ENCODE results near the gene PLEKHA7. TPM values are rescaled to one million over a fixed set of nuclear protein-coding genes. Genes with fewer than 3 reads are reported as not detected.

The PLEKHA7 gene
- total RNA-seq, 1 experiment from 2014 or later = 13.0 TPM

DNA sequence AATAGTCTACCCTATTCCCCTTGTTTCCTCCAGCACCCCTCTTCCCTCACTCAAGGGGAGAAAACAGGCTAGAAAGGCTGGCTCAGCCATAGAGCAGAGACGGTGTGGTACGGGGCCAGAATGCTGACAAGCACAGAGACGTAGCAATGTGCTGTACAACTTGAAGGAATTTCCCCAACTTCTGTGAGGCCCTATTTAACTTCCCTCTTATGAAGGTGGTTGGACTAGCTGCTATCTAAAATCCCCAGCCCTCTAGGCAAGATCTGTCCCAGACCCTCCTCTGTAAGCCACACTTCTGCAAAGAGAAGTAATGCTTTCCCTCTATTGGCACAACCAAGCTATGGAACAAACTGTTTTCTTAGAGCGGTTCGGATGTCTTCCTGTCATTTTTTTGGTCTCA is 37.8 kb downstream of the PLEKHA7 start (continued):
- TF ChIP-seq, protein P1, sequence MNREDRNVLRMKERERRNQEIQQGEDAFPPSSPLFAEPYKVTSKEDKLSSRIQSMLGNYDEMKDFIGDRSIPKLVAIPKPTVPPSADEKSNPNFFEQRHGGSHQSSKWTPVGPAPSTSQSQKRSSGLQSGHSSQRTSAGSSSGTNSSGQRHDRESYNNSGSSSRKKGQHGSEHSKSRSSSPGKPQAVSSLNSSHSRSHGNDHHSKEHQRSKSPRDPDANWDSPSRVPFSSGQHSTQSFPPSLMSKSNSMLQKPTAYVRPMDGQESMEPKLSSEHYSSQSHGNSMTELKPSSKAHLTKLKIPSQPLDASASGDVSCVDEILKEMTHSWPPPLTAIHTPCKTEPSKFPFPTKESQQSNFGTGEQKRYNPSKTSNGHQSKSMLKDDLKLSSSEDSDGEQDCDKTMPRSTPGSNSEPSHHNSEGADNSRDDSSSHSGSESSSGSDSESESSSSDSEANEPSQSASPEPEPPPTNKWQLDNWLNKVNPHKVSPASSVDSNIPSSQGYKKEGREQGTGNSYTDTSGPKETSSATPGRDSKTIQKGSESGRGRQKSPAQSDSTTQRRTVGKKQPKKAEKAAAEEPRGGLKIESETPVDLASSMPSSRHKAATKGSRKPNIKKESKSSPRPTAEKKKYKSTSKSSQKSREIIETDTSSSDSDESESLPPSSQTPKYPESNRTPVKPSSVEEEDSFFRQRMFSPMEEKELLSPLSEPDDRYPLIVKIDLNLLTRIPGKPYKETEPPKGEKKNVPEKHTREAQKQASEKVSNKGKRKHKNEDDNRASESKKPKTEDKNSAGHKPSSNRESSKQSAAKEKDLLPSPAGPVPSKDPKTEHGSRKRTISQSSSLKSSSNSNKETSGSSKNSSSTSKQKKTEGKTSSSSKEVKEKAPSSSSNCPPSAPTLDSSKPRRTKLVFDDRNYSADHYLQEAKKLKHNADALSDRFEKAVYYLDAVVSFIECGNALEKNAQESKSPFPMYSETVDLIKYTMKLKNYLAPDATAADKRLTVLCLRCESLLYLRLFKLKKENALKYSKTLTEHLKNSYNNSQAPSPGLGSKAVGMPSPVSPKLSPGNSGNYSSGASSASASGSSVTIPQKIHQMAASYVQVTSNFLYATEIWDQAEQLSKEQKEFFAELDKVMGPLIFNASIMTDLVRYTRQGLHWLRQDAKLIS (CRISPR knock-in tag; IDR thresholded peaks at IDR 0.05; ENCODE audit: borderline replicate concordance) = no peak
- TF ChIP-seq, protein P2, sequence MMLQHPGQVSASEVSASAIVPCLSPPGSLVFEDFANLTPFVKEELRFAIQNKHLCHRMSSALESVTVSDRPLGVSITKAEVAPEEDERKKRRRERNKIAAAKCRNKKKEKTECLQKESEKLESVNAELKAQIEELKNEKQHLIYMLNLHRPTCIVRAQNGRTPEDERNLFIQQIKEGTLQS (CRISPR knock-in tag; conservative IDR thresholded peaks at IDR 0.05) = no peak
- TF ChIP-seq ZBTB21 (CRISPR knock-in tag; IDR thresholded peaks at IDR 0.05; ENCODE audit: borderline replicate concordance) (no peak), ZNF671 (CRISPR knock-in tag; IDR thresholded peaks at IDR 0.05) (no peak), RORB (CRISPR knock-in tag; IDR thresholded peaks at IDR 0.05) (no peak)
- TF ChIP-seq, protein P3, sequence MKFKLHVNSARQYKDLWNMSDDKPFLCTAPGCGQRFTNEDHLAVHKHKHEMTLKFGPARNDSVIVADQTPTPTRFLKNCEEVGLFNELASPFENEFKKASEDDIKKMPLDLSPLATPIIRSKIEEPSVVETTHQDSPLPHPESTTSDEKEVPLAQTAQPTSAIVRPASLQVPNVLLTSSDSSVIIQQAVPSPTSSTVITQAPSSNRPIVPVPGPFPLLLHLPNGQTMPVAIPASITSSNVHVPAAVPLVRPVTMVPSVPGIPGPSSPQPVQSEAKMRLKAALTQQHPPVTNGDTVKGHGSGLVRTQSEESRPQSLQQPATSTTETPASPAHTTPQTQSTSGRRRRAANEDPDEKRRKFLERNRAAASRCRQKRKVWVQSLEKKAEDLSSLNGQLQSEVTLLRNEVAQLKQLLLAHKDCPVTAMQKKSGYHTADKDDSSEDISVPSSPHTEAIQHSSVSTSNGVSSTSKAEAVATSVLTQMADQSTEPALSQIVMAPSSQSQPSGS (CRISPR knock-in tag; IDR thresholded peaks at IDR 0.05; ENCODE audit: borderline replicate concordance, low read depth) = no peak
- TF ChIP-seq, protein P4, sequence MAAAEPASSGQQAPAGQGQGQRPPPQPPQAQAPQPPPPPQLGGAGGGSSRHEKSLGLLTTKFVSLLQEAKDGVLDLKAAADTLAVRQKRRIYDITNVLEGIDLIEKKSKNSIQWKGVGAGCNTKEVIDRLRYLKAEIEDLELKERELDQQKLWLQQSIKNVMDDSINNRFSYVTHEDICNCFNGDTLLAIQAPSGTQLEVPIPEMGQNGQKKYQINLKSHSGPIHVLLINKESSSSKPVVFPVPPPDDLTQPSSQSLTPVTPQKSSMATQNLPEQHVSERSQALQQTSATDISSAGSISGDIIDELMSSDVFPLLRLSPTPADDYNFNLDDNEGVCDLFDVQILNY (CRISPR knock-in tag; IDR thresholded peaks at IDR 0.05) = no peak

DNA sequence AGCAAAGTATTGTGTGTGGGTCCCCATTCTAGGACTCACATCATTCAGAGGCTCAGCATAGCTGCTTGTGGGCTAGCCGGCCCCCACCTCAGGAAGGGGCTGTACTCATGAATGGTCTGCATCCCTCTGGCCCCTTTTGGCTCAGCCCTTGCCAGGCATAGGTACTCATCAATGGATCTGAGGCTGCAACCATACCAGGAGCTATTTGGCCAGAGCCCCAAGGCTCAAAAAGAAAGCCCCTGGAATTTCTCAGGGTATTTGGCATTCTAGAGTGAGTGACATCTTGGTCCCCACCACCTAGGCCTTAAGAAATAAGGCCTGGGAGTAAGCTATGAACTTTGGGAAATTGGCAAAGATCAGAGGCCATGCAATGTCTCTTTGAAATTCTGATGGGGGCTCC is 38.3 kb downstream of the PLEKHA7 start:
- no peaks in the 10 kb centered on the region for H3K27me3 Mint-ChIP-seq (ENCODE audit: low read depth)
- H3K4me1 Mint-ChIP-seq = peaks cover 35% of the 10 kb centered on the region
- no peaks in the 10 kb centered on the region for H3K9me3 Mint-ChIP-seq
- ChIA-PET POLR2A (no interaction called here), CTCF (interaction anchor here (0.8 to 1.2 kb wide), 3 partner anchors 61 to 188 kb away, joined by 3 to 5 read pairs (median 3); no protein-coding TSS in a partner anchor)
- no peak; the same call in 1 of the 2 replicates for ATAC-seq
- H3K27ac Mint-ChIP-seq = no peak overlapping the region
- DNase-seq (ENCODE audit: low spot score) = no peak
- no peaks in the 10 kb centered on the region for H3K36me3 Mint-ChIP-seq
- no peak overlapping the region for H3K4me3 Mint-ChIP-seq
- no peak for TF ChIP-seq ZNF219 (CRISPR knock-in tag; IDR thresholded peaks at IDR 0.05; ENCODE audit: borderline replicate concordance)
- TF ChIP-seq CREM (CRISPR knock-in tag; IDR thresholded peaks at IDR 0.05) = no peak
- TF ChIP-seq, protein P5, sequence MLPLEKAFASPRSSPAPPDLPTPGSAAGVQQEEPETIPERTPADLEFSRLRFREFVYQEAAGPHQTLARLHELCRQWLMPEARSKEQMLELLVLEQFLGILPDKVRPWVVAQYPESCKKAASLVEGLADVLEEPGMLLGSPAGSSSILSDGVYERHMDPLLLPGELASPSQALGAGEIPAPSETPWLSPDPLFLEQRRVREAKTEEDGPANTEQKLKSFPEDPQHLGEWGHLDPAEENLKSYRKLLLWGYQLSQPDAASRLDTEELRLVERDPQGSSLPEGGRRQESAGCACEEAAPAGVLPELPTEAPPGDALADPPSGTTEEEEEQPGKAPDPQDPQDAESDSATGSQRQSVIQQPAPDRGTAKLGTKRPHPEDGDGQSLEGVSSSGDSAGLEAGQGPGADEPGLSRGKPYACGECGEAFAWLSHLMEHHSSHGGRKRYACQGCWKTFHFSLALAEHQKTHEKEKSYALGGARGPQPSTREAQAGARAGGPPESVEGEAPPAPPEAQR (CRISPR knock-in tag; IDR thresholded peaks at IDR 0.05) = no peak
- TF ChIP-seq, protein P6, sequence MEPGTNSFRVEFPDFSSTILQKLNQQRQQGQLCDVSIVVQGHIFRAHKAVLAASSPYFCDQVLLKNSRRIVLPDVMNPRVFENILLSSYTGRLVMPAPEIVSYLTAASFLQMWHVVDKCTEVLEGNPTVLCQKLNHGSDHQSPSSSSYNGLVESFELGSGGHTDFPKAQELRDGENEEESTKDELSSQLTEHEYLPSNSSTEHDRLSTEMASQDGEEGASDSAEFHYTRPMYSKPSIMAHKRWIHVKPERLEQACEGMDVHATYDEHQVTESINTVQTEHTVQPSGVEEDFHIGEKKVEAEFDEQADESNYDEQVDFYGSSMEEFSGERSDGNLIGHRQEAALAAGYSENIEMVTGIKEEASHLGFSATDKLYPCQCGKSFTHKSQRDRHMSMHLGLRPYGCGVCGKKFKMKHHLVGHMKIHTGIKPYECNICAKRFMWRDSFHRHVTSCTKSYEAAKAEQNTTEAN (CRISPR knock-in tag; IDR thresholded peaks at IDR 0.05) = no peak
- no peak for TF ChIP-seq ZNF138 (CRISPR knock-in tag; conservative IDR thresholded peaks at IDR 0.05)
- no peak for TF ChIP-seq NR3C1 (CRISPR knock-in tag; conservative IDR thresholded peaks at IDR 0.05; ENCODE audit: low read depth)
- TF ChIP-seq NR2C2 (CRISPR knock-in tag; IDR thresholded peaks at IDR 0.05) = no peak
- no peak for TF ChIP-seq SMAD4 (CRISPR knock-in tag; IDR thresholded peaks at IDR 0.05)
- no peak for TF ChIP-seq JAZF1 (CRISPR knock-in tag; IDR thresholded peaks at IDR 0.05)
- TF ChIP-seq, protein P7, sequence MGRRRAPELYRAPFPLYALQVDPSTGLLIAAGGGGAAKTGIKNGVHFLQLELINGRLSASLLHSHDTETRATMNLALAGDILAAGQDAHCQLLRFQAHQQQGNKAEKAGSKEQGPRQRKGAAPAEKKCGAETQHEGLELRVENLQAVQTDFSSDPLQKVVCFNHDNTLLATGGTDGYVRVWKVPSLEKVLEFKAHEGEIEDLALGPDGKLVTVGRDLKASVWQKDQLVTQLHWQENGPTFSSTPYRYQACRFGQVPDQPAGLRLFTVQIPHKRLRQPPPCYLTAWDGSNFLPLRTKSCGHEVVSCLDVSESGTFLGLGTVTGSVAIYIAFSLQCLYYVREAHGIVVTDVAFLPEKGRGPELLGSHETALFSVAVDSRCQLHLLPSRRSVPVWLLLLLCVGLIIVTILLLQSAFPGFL (CRISPR knock-in tag; IDR thresholded peaks at IDR 0.05; ENCODE audit: borderline replicate concordance) = no peak
- TF ChIP-seq ELF4 (CRISPR knock-in tag; IDR thresholded peaks at IDR 0.05; ENCODE audit: low read depth) = no peak
- TF ChIP-seq, protein P8, sequence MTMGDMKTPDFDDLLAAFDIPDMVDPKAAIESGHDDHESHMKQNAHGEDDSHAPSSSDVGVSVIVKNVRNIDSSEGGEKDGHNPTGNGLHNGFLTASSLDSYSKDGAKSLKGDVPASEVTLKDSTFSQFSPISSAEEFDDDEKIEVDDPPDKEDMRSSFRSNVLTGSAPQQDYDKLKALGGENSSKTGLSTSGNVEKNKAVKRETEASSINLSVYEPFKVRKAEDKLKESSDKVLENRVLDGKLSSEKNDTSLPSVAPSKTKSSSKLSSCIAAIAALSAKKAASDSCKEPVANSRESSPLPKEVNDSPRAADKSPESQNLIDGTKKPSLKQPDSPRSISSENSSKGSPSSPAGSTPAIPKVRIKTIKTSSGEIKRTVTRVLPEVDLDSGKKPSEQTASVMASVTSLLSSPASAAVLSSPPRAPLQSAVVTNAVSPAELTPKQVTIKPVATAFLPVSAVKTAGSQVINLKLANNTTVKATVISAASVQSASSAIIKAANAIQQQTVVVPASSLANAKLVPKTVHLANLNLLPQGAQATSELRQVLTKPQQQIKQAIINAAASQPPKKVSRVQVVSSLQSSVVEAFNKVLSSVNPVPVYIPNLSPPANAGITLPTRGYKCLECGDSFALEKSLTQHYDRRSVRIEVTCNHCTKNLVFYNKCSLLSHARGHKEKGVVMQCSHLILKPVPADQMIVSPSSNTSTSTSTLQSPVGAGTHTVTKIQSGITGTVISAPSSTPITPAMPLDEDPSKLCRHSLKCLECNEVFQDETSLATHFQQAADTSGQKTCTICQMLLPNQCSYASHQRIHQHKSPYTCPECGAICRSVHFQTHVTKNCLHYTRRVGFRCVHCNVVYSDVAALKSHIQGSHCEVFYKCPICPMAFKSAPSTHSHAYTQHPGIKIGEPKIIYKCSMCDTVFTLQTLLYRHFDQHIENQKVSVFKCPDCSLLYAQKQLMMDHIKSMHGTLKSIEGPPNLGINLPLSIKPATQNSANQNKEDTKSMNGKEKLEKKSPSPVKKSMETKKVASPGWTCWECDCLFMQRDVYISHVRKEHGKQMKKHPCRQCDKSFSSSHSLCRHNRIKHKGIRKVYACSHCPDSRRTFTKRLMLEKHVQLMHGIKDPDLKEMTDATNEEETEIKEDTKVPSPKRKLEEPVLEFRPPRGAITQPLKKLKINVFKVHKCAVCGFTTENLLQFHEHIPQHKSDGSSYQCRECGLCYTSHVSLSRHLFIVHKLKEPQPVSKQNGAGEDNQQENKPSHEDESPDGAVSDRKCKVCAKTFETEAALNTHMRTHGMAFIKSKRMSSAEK (CRISPR knock-in tag; IDR thresholded peaks at IDR 0.05; ENCODE audit: borderline replicate concordance) = no peak
- TF ChIP-seq FOXK1 (CRISPR knock-in tag; IDR thresholded peaks at IDR 0.05) = no peak
- TF ChIP-seq GTF2I (CRISPR knock-in tag; conservative IDR thresholded peaks at IDR 0.05) = no peak

Data from WTC11 (cell line).